Inferior parietal cortex (tissue), 1 donor: ENCODE measurements around the gene ZNF454.

Experiments
- DNase-seq: peaks from one replicate; pipeline ENCODE4 v3.0.0-alpha.2; 2016; ENCODE audit errors: extremely low spot score

ZNF454 gene

DNA sequence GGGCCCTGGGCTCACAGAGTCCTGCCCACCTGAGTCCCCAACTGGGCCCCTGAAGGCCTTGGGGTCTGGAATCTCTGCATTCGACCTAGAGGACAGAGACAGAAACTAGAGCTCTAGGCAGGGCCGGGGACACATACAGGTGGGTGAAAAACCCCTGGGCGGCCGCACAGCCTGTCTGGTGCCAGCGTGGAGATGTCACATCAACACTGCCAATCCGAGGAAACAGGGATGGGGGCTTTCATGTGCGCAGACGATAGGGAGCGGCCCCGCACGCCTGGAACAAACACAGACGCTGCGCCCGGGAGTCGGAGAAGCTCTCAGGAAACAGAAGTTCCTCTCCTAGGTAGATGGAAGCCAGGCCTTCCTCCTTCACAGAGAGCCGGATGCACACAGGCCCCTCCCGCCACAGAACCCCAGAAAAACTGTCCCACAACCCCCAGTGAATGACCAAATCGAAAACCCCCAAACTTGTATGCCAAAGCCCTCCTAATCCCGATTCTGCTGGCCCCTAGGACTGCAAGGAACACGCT, 52.3 kb downstream of the ZNF454 start:
- no peak for DNase-seq

DNA sequence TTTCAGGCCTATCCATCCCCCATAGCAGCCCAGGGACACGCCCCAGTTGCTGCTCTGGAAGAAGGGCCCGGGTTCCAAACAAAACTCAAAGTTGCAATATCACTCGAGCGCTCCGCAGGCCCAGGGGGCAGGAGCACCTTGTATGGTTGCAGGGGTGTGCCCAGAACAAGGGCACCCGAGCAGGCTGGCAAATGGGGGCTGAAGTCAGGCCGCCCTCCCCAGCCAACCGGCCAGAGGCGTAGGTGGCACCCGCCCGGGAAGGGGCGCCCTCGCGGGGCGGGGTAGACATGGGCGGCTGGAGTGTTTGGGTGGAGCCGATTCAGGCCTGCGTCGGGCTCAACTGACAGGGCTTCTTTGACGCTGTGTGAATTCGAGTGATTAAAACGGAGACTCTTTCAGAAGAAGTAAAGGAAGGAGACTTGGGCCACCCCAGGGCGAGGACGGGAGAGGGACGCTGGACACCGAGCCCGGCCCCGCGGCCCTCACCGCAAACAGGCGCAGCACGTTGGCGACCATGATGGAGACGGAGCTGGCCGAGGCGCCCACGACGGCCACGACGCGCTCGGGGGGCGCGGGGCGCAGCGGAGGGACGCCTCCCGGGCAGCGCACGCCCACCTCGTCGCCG, 53.1 kb downstream of the ZNF454 start:
- no peak for DNase-seq

DNA sequence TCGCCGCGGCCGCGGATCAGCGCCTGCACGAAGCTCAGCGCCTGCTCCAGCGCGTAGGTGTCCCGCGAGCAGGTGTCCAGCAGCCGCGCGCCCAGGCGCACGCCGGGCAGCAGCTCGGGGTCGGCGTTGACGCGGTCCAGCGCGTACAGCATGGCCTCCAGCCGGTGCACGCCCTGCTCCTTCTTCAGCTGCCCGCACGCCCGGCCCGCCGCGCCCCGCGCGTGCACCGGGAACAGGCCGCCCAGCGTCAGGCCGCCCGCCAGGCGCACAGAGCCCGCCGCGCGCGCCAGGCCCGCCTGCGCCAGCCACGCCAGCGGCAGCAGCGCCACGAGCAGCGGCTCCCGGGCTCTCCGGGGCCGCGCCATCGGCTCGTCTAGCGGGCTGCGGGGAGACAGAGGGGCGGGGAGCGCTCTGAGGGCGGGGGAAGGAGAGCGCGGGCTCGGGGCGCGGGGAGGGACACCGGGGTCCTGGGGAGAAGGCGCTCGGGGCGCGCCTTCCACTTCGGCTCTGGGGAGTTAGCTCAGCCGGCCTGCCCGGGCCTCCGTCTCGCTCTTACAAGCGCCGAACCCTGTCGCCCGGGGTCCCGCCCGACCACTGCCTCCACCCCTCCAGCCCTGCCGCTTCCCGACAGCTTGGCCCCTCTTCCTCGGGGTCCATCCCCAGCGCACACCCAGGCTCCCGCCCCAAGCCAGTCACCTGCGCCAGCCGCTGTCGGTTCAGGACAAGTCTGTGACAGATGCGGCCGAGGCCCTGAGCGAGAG, 53.8 kb downstream of the ZNF454 start, which contains the start of gene GRM6:
TSS of gene GRM6 (minus strand) at position 741 of the 761 bp plus-strand sequence. CDS start at position 365, 376 bp downstream.
- no peak for DNase-seq

DNA sequence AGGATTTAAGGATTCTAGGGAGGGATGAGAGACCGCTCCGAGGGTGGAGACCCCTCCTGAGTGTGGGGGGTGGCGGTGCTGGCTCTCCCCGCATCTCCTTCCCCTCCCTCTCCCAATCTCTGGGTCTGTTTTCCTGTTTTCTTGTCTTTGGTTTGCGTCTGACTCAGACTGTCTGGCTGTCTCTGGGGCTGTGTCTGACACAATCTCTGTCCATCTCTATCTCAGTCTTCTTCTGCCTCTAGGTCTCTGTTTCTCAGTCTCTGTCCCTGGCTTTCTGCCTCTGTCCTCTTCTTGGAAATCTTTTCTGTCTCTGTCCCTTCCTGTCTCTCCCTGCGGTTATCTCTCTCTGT, 54.3 kb downstream of the ZNF454 start:
- DNase-seq: no peak

DNA sequence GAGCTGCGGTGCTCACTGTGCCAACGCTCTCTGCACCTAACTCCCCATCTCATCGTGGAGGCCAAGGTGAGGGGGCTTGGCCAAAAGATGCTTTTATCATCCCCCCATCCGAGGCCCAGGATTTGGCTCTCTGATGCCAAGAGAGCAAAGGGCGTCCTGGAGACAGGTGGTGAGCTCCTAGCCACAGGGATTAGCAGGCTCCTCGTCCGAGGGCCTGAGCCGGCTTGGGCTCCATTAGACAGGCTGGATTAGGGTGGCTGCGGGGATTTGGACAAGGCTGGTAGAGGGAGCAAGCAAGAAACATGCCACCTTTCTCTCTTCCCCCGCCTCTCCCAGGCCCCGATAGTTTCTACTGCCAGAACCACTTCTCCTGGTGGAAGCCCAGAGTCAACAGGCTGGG, 55.2 kb downstream of the ZNF454 start:
- no peak for DNase-seq

DNA sequence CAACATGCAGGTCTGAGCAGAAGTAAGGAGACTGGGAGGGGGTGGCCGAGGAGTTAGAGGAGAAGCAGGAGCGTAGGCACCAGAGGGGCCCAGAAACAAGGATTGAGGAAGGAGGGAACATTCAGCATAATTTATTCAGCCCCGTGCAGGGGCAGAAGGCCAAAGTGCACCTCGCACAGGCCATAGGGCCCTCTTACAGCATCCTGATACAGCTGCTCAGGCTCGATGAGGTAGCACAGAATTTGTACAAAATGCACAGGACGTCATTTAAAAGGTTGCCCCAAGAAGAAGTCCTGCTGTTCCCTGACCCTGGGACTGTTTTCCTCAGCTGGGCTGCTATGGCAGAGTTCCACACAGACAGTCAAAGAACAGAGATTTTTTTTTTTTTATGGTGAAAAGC, 56.2 kb downstream of the ZNF454 start:
- DNase-seq: no peak

DNA sequence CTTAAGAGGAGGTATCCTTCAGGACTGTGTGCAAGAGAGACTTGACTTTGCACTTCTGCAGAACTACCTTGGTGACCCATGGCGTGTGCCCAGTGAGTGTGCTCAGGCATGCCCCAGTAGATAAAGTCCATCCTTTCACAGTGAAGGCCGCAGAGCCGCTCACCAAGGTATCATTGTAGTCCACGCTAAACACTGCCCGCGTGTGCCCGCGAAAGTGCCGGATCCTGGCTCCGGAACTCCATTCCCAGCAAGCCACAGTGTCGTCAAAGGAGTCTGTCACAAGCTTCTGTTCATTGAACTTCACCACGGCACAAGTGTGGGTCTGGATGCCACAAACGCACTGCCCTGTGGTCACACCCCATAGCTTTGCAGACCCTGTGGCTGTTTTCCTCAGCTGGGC, 57.4 kb downstream of the ZNF454 start:
- DNase-seq: no peak

DNA sequence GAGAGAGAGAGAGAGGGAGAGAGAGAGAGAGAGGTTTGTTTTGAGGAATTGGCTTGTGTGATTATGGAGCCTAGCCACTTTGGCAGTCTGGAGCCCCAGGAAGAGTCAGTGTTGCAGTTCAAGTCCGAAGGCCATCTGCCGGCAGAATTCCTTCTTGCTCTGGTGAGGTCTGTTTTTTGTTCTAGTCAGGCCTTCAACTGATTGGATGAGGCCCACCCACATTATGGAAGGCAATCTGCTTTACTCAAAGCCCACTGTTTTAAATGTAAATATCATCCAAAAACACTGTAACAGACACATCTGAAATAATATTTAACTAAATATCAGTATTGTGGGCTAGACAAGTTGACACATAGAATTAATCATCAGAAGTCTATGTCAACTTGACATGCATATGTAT, 65.6 kb downstream of the ZNF454 start:
- no peak for DNase-seq

DNA sequence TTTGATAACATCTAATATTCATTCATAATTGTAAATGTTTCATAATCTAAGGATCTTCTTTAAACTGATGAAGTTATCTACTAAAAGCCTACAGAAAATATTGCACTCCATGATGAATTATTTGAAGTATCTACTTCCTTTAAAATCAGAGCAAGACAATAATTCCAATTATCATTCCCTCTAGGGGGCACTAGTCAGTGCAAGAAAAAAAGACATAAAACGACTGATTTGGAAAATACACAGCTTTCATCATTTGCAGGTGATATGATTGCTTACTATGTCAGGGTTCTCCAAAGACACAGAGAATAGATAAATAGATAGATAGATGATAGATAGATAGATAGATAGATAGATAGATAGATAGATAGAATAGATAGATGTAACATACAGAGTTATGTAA, 67.7 kb downstream of the ZNF454 start:
- no peak for DNase-seq
